Fibroblast of villous mesenchyme (primary cell): Measurements from ENCODE around the gene UTS2R. TPM values are rescaled to one million over a fixed set of nuclear protein-coding genes. Genes with fewer than 3 reads are reported as not detected.

Experiments
- DNase-seq: peaks from one replicate; pipeline ENCODE4 v3.0.0-alpha.2; 2010; ENCODE audit warnings: low read depth
- H3K4me3 ChIP-seq: 2 replicates; pipeline ENCODE4 v1.5.1; 2011; ENCODE audit warnings: low read depth, mild to moderate bottlenecking, low read length
- CTCF ChIP-seq: IDR thresholded peaks from 2 replicates; pipeline ENCODE4 v1.5.1; 2012; ENCODE audit warnings: low read depth, mild to moderate bottlenecking, low read length; ENCODE audit not compliant: insufficient read depth
- total RNA-seq: library from RNA; depleted of rRNA; stranded (reverse); fragments of >200 nt; gene quantifications from 2 replicates; pipeline ENCODE4 v1.2.3, GENCODE V29; 2012

Gene UTS2R
- total RNA-seq, 1 donor: not detected

GRCh38 chr17:82388922-82389283 lies 17.3 kb downstream of the UTS2R start:
- no peak overlapping the region for H3K4me3 ChIP-seq
- no peak for TF ChIP-seq CTCF
- DNase-seq: no peak

DNA sequence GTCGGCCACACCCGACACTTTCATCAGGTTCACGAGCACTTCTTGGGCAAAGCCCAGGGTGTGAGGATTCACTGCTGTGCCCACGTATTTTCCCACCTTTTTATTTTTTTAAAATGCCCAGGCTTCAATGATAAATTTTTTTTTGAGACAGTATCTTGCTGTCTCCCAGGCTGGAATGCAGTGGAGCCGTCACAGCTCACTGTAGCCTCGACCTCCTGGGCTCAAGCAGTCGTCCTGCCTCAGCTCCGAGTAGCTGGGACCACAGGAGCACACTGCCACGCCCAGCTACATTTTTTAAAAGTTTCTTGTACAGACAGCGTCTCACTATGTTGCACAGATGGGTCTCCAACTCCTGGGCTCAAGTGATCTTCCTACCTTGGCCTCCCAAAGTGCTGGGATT lies 17.8 kb downstream of the UTS2R start:
- H3K4me3 ChIP-seq: no peak overlapping the region
- DNase-seq: no peak
- TF ChIP-seq CTCF: no peak

DNA sequence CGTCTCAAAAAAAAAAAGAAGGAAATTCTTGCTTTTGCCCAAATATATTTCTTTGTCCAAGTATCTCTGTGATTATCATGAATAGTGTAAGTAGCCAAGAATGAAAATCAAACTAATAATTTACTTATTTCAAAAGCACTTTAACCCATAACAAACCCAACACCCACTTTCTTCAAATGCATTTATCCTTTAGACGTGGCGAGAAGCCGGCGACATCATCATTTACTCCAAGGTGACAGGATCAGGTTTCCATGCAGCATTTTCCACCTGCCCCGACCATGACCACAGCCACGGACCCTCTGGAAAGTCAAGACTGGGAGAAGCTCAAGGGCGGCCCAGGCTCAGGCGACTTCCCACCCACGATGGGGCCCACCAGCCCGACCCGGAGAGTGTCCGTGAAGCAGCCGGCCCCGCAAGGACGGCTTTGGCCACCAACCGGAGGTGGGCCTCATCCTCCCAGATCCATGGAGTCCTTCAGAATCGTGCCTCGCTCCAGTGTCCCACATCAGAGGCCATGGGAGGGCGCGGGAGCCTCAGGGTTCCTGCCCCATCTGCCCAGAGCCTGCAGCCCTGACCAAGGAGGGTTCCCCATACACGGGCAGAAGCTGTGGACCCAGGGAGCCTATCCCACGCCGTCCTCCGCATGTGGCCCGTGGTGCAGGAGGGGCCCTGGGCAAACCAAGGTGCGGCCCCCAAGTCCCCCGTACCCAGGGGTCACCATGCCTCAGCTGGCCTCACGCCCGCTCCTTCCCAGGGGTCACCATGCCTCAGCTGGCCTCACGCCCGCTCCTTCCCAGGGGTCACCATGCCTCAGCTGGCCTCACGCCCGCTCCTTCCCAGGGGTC lies 18.7 kb downstream of the UTS2R start:
- DNase-seq: no peak
- no peak overlapping the region for H3K4me3 ChIP-seq
- TF ChIP-seq CTCF: no peak

DNA sequence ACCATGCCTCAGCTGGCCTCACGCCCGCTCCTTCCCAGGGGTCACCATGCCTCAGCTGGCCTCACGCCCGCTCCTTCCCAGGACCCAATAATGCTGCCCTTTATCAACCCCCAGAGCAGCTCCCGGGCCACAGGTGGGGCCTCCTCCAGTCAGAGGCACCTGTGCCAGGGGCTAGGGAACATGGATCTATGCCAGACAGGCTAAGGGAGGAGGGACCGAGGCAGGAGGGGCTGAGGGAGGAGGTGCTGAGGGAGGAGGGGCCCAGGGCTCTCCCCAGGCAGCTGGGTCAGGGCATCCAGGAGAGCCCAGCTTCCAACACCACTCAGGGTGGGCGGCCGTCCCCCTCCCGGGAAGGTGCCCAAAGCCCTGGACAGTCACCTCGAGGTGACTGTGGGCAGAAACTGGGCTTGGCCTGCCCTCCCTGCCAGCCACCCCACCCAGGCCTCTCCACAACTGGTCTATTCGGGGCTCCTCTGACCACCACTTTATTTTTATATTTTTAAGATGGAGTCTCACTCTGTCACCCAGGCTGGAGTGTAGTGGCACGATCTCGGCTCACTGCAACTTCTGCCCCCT lies 19.4 kb downstream of the UTS2R start:
- no peak for DNase-seq
- TF ChIP-seq CTCF: no peak

DNA sequence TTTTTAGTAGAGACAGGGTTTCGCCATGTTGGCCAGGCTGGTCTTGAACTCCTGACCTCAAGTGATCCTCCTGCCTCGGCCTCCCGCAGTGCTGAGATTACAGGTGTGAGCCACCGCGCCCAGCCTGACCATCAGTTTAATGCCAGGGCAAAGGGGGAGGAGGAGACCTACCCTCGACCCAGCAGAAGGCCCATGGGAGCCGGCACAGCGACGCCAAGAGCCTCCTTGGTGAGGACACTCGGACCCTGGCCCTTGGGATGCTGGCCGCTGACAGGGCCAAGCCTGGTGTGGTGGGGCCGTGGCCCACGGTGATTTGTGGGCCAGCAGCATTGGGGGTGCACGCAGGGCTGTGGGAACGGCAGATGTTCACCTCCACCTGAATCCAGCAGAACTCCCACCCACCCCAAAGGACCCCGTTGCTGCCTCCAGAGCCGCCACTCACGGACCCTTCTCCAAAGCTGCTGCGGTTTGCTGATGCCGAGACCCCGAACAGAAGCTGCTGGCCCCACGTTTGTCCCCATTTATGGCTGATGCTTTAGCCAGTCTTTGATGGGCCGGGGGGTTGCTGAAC lies 20.0 kb downstream of the UTS2R start:
- TF ChIP-seq CTCF: no peak
- no peak for DNase-seq
- no peak overlapping the region for H3K4me3 ChIP-seq

More for the DNA sequence above, 19.4 kb downstream of the UTS2R start:
- H3K4me3 ChIP-seq: no peak overlapping the region

- H3K4me3 ChIP-seq: no peak overlapping the region
- no peak for TF ChIP-seq CTCF
- DNase-seq: no peak
Measured at GRCh38 chr17:82392209-82392920, 20.8 kb downstream of the UTS2R start.
